Activated CD8-positive, alpha-beta memory T cell treated with anti-CD3 and anti-CD28 coated beads for 36 hours (primary cell): ENCODE measurements around the gene VEGFC. TPM values are rescaled to one million over a fixed set of nuclear protein-coding genes. Genes with fewer than 3 reads are reported as not detected.

Experiments
- CTCF ChIA-PET: fragments of 350-600 bp; sonication (Branson Sonifier 250); formaldehyde crosslinking; loops from one replicate; lab custom pipeline; 2021; ENCODE audit warnings: antibody characterized with exemption; lab: Charles Lee
- POLR2A ChIA-PET: fragments of 350-600 bp; sonication (Branson Sonifier 250); formaldehyde crosslinking; loops from one replicate; lab custom pipeline; 2021; ENCODE audit warnings: antibody characterized with exemption; lab: Charles Lee
- total RNA-seq, 2 experiments: library from RNA; stranded (reverse); gene quantifications; one replicate each; pipeline ENCODE4 v1.2.3, GENCODE V29; 2021

The VEGFC gene
- total RNA-seq, 2 experiments from 2014 or later, result not detected

GRCh38 chr4:176800891-176801534 is 8.3 kb upstream of the VEGFC start:
- ChIA-PET POLR2A (no interaction called here), CTCF (no interaction called here)

GRCh38 chr4:176799653-176800052 is 6.9 kb upstream of the VEGFC start:
- ChIA-PET POLR2A (no interaction called here), CTCF (no interaction called here)

- CTCF ChIA-PET, result no interaction called here
- POLR2A ChIA-PET, result no interaction called here
These were observed 5.8 kb upstream of the VEGFC start for GRCh38 chr4:176798540-176798939.

- CTCF ChIA-PET, result interaction anchor here (1.0 kb wide), 1 partner anchor 17 kb away, joined by 3 read pairs; no protein-coding TSS in a partner anchor
- POLR2A ChIA-PET, result no interaction called here
These were observed 2.7 kb upstream of the VEGFC start for GRCh38 chr4:176795441-176795840.

GRCh38 chr4:176794651-176795050 is 1.9 kb upstream of the VEGFC start:
- ChIA-PET POLR2A (no interaction called here), CTCF (no interaction called here)

GRCh38 chr4:176794151-176794550 is 1.4 kb upstream of the VEGFC start:
- POLR2A ChIA-PET, result no interaction called here
- CTCF ChIA-PET, result no interaction called here

GRCh38 chr4:176793060-176793605 is 411 bp upstream of the VEGFC start:
- CTCF ChIA-PET, result no interaction called here

GRCh38 chr4:176791591-176792325 is 964 bp downstream of the VEGFC start:
- CTCF ChIA-PET, result no interaction called here
- POLR2A ChIA-PET, result no interaction called here

More at GRCh38 chr4:176793060-176793605, 411 bp upstream of the VEGFC start:
- POLR2A ChIA-PET, result no interaction called here

- ChIA-PET CTCF (no interaction called here), POLR2A (no interaction called here)
These were observed 2.3 kb downstream of the VEGFC start for GRCh38 chr4:176790398-176790797.

GRCh38 chr4:176789955-176790354 is 2.8 kb downstream of the VEGFC start:
- ChIA-PET POLR2A (no interaction called here), CTCF (no interaction called here)

- POLR2A ChIA-PET, result no interaction called here
These were observed 3.8 kb downstream of the VEGFC start for GRCh38 chr4:176788971-176789370.

GRCh38 chr4:176788248-176788647 is 4.5 kb downstream of the VEGFC start:
- ChIA-PET CTCF (no interaction called here), POLR2A (no interaction called here)

More at GRCh38 chr4:176788971-176789370, 3.8 kb downstream of the VEGFC start:
- CTCF ChIA-PET, result no interaction called here

- ChIA-PET POLR2A (no interaction called here), CTCF (no interaction called here)
These were observed 7.9 kb downstream of the VEGFC start for GRCh38 chr4:176784816-176785215.

- POLR2A ChIA-PET, result interaction anchor here (0.7 kb wide), 1 partner anchor 165 kb away, joined by 4 read pairs; no protein-coding TSS in a partner anchor
- CTCF ChIA-PET, result no interaction called here
These were observed 9.9 kb downstream of the VEGFC start for GRCh38 chr4:176782794-176783193.

GRCh38 chr4:176782191-176782590 is 10.5 kb downstream of the VEGFC start:
- POLR2A ChIA-PET, result interaction anchor here (0.7 kb wide), 1 partner anchor 165 kb away, joined by 4 read pairs; no protein-coding TSS in a partner anchor
- CTCF ChIA-PET, result no interaction called here

GRCh38 chr4:176781739-176782100 is 11.0 kb downstream of the VEGFC start:
- POLR2A ChIA-PET, result no interaction called here
- CTCF ChIA-PET, result no interaction called here

GRCh38 chr4:176780995-176781738 is 11.6 kb downstream of the VEGFC start:
- ChIA-PET POLR2A (no interaction called here), CTCF (no interaction called here)

- POLR2A ChIA-PET, result no interaction called here
- CTCF ChIA-PET, result no interaction called here
These were observed 13.3 kb downstream of the VEGFC start for GRCh38 chr4:176779421-176779820.

GRCh38 chr4:176778491-176778890 is 14.2 kb downstream of the VEGFC start:
- ChIA-PET CTCF (no interaction called here), POLR2A (interaction anchor here (0.7 kb wide), 1 partner anchor 1366 kb away, joined by 4 read pairs; no protein-coding TSS in a partner anchor)

- CTCF ChIA-PET, result interaction anchor here (0.6 kb wide), 1 partner anchor 93 kb away, joined by 3 read pairs; no protein-coding TSS in a partner anchor
These were observed 14.7 kb downstream of the VEGFC start for GRCh38 chr4:176778063-176778462.

More at GRCh38 chr4:176778063-176778462, 14.7 kb downstream of the VEGFC start:
- POLR2A ChIA-PET, result interaction anchor here (0.7 kb wide), 1 partner anchor 1367 kb away, joined by 4 read pairs; no protein-coding TSS in a partner anchor
